Progenitor cell of endocrine pancreas (in vitro differentiated cells): ENCODE data around the gene MRTO4. TPM values are rescaled to one million over a fixed set of nuclear protein-coding genes. Genes with fewer than 3 reads are reported as not detected.
"Not testable (repeated sequence)": the region's sequence is repeated elsewhere in the genome, so short reads cannot be mapped to it uniquely, and the experiment has no call there.

Source experiments
- DNase-seq: peaks from one replicate; pipeline ENCODE4 v3.0.0; 2021; ENCODE audit warnings: low spot score; ENCODE audit not compliant: unreplicated experiment
- H3K27ac Mint-ChIP-seq: 2 replicates; pipeline ENCODE4 v1.8.0; 2021; ENCODE audit warnings: mild to moderate bottlenecking, moderate library complexity, mixed read lengths
- H3K27me3 Mint-ChIP-seq: 2 replicates; pipeline ENCODE4 v1.8.0; 2021; ENCODE audit warnings: mixed read lengths
- H3K36me3 Mint-ChIP-seq: 2 replicates; pipeline ENCODE4 v1.8.0; 2022; ENCODE audit warnings: mixed read lengths; ENCODE audit not compliant: insufficient read depth
- H3K4me1 Mint-ChIP-seq: 2 replicates; pipeline ENCODE4 v1.8.0; 2021; ENCODE audit warnings: low read depth, mixed read lengths
- H3K4me3 Mint-ChIP-seq: 2 replicates; pipeline ENCODE4 v1.8.0; 2021; ENCODE audit warnings: low read depth, mild to moderate bottlenecking, moderate library complexity, mixed read lengths
- H3K9me3 Mint-ChIP-seq: 2 replicates; pipeline ENCODE4 v1.8.0; 2021; ENCODE audit warnings: low read depth, mixed read lengths
- total RNA-seq: library from RNA; stranded (reverse); gene quantifications from 2 replicates; pipeline ENCODE4 v1.2.1, GENCODE V29; 2021
- TF ChIP-seq, protein P1 (sequence below): fragments of 200-600 bp; sonication (generic); IDR thresholded peaks from one replicate; pipeline ENCODE4 v1.5.0; 2021; ENCODE audit warnings: antibody characterized with exemption, mild to moderate bottlenecking; ENCODE audit not compliant: unreplicated experiment

MRTO4 gene
- total RNA-seq, 1 donor from 2014 or later = 27.8 TPM

DNA sequence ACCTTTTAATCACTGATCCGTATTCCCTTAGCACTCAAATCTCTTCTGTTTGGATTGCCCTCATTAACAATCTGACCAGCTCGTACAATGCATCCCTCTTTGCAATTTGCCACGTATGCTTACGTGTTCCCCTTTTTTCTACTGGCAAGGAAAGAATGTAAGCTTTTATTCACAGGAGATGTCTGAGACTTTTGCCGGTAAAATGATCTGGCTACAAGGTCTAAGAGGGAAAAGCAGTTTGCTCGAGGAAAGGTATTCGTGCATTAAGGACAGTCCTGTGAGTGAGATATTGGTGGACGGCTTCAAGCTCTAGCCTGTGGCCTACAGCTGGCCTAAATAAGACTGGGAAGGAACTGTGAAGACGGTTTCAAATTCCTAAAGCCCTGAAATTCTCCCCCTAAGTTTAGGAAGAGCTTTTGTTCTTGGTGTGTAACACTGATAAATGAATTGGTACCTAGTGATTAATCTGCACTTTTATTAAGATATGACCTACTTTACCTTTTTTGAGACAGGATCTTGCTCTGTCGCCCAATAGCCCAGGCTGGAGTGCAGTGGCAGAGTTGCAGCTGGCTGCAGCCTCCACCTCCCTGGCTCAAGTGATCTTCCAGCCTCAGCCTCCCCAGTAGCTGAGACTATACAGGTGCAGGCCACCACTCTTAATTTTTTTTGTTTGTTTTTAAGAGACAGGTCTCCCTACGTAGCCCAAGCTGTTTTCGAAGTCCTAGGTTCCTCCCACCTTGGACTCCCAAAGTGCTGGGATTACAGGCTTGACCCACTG, 40.6 kb upstream of the MRTO4 start:
- Mint-ChIP-seq H3K36me3 (no peaks in the 10 kb centered on the region), H3K4me3 (peak overlapping the region; percentile 94), H3K9me3 (no peaks in the 10 kb centered on the region), H3K4me1 (peaks cover 23% of the 10 kb centered on the region), H3K27ac (peak overlapping the region; percentile 97), H3K27me3 (no peaks in the 10 kb centered on the region)
- TF ChIP-seq, protein P1, sequence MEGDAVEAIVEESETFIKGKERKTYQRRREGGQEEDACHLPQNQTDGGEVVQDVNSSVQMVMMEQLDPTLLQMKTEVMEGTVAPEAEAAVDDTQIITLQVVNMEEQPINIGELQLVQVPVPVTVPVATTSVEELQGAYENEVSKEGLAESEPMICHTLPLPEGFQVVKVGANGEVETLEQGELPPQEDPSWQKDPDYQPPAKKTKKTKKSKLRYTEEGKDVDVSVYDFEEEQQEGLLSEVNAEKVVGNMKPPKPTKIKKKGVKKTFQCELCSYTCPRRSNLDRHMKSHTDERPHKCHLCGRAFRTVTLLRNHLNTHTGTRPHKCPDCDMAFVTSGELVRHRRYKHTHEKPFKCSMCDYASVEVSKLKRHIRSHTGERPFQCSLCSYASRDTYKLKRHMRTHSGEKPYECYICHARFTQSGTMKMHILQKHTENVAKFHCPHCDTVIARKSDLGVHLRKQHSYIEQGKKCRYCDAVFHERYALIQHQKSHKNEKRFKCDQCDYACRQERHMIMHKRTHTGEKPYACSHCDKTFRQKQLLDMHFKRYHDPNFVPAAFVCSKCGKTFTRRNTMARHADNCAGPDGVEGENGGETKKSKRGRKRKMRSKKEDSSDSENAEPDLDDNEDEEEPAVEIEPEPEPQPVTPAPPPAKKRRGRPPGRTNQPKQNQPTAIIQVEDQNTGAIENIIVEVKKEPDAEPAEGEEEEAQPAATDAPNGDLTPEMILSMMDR = no peak
- no peak for DNase-seq

- Mint-ChIP-seq H3K27me3 (no peaks in the 10 kb centered on the region), H3K4me1 (peaks cover 19% of the 10 kb centered on the region), H3K4me3 (peak overlapping the region; percentile 17), H3K36me3 (peaks cover 2% of the 10 kb centered on the region), H3K27ac (peak overlapping the region; percentile 48), H3K9me3 (no peaks in the 10 kb centered on the region)
- DNase-seq = no peak
- TF ChIP-seq, protein P1 = no peak
These were observed 39.4 kb upstream of the MRTO4 start for GRCh38 chr1:19212167-19212566.

GRCh38 chr1:19213580-19213979, 38.0 kb upstream of the MRTO4 start:
- Mint-ChIP-seq H3K27me3 (no peaks in the 10 kb centered on the region), H3K4me1 (peaks cover 18% of the 10 kb centered on the region), H3K4me3 (no peak overlapping the region), H3K27ac (no peak overlapping the region), H3K9me3 (no peaks in the 10 kb centered on the region), H3K36me3 (peaks cover 6% of the 10 kb centered on the region)
- TF ChIP-seq, protein P1 = no peak
- no peak for DNase-seq

- not testable (repeated sequence) for H3K27me3 Mint-ChIP-seq, H3K9me3 Mint-ChIP-seq, H3K36me3 Mint-ChIP-seq, H3K27ac Mint-ChIP-seq, DNase-seq, H3K4me3 Mint-ChIP-seq, H3K4me1 Mint-ChIP-seq
These were observed 35.0 kb upstream of the MRTO4 start for GRCh38 chr1:19216585-19216984.

DNA sequence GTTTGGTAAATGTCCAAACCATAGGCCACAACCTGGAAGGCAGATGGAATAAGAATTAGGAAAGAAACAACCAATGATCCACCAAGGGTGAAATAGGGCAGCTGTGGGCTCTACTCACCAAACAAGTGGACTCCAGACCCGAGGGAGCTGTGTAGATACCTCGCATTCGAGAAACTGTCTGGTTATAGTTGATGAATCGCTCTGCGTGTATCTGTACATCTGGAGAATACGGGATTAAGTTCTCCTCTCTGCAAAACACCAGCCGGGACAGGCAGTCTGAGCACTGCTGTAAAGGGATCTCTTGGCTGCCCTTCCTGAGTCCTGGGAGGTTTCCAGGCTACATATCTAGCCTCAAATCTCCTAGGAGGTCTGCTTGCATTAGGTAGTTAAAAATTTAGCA, 32.2 kb upstream of the MRTO4 start:
- no peaks in the 10 kb centered on the region for H3K9me3 Mint-ChIP-seq
- H3K4me3 Mint-ChIP-seq = no peak overlapping the region
- peaks cover 18% of the 10 kb centered on the region for H3K36me3 Mint-ChIP-seq
- no peaks in the 10 kb centered on the region for H3K4me1 Mint-ChIP-seq
- no peak for DNase-seq
- TF ChIP-seq, protein P1 = no peak
- no peak overlapping the region for H3K27ac Mint-ChIP-seq
- H3K27me3 Mint-ChIP-seq = no peaks in the 10 kb centered on the region
